ENCODE results near the gene GRIP1.

Gene GRIP1

GRCh38 chr12:66590275-66590985 lies 88.4 kb downstream of the GRIP1 start:
- DNase-seq = no peak

DNA sequence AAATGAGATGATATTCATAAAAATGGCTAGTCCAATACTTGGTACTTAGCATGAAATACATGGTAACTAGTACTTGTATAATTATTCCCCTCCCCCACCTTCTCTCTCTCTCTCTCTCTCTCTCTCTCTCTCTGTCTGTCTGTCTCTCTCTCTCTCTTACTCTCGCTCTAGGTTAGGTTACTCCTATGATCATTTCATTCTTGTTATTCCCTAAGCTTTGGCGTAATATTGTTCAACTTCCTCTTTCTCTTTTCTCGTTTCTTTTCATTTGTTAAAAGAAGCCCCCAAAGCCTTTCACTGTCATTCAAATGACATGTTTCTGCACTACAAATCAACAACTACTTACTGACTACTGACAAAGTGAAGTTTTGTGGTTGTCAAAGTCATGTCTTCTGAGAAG lies 89.8 kb downstream of the GRIP1 start:
- no peak for DNase-seq

GRCh38 chr12:66587912-66588311 lies 91.0 kb downstream of the GRIP1 start:
- DNase-seq = no peak

- DNase-seq = no peak
These were observed 94.2 kb downstream of the GRIP1 start for GRCh38 chr12:66584673-66585072.

- no peak for DNase-seq
These were observed 105.3 kb downstream of the GRIP1 start for GRCh38 chr12:66573605-66574004.

DNA sequence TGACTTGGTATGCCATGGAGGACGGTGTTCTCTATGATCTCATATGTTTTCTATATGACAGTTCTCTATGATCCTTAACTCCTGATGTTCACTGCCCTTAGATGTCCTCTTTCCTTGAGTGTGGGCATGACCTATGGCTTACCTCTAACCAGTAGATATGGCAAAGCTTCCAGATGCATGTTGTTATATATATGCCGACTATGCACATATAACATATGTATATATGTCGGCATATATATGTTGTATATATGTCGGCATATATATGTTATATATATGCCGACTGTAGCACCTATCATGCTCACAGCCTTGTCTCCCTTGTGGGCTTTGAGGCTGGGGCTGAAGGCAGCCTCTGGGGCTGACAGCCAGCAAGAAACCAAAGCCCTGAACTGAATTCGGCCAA lies 106.0 kb downstream of the GRIP1 start:
- DNase-seq = no peak

- DNase-seq = no peak
These were observed 107.4 kb downstream of the GRIP1 start for GRCh38 chr12:66571361-66571915.

GRCh38 chr12:66563220-66563619 lies 115.7 kb downstream of the GRIP1 start:
- DNase-seq = no peak

DNA sequence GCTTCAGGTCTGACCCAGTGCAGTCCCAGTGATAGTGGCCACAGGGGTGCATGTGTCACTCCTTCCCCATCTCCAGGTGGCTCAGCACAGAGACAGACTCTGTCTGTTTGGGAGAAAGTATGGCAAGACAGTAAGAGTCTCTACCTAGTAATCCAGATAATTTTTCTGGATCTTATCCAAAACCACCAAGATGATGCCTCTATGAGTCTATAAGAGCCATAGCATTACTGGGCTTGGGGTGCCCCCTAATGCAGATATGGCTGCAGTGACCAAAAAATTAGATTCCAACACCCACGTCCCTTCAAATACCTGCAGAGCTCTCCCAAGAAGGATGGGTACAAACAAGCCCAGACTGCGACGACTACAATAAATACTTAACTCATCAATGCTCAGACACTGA lies 123.8 kb downstream of the GRIP1 start:
- DNase-seq = no peak

GRCh38 chr12:66552716-66553115 lies 126.2 kb downstream of the GRIP1 start:
- DNase-seq = no peak

GRCh38 chr12:66550626-66551025 lies 128.2 kb downstream of the GRIP1 start:
- no peak for DNase-seq

DNA sequence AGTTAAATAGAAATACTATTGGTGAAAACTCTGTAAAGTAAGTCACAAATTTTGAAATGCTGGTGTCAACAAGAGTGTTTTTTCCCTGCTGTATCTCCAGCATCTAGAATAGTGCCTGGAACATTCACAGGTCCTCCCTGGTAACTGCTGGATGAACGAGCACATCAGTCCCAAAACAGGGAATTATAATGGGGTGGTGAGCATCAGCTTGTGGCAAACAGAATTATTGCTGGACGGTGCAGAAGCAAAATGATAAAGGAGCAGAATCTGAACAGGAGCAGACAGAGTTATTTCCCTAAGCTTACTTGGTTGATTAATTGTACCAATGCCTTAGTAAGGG lies 129.9 kb downstream of the GRIP1 start:
- no peak for DNase-seq

GRCh38 chr12:66548338-66549049 lies 130.4 kb downstream of the GRIP1 start:
- DNase-seq = no peak

- DNase-seq = no peak
These were observed 137.4 kb downstream of the GRIP1 start for GRCh38 chr12:66541426-66541825.

- no peak for DNase-seq
These were observed 139.4 kb downstream of the GRIP1 start for GRCh38 chr12:66539431-66539830.

DNA sequence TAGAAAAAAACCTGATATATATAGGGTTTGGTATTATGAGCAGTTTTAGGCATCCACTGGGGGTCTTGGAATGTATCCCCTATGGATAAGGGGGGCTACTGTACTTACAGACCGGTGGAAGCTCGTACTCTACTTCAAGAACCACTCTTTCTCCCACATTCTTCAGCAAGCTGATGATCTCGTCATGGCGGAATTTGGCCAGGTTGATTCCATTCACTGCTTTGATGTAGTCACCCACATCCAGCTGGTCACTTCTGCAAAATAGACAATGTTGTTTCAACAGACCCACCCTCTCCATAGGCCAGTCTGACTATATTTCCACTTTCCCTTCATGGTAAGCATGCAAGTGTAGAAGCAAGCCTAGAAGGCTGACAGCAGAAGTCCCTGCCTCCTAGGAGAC lies 139.9 kb downstream of the GRIP1 start:
- DNase-seq = no peak

GRCh38 chr12:66537876-66538275 lies 141.0 kb downstream of the GRIP1 start:
- DNase-seq = no peak

- DNase-seq = no peak
These were observed 145.1 kb downstream of the GRIP1 start for GRCh38 chr12:66533767-66534166.

- no peak for DNase-seq
These were observed 147.1 kb downstream of the GRIP1 start for GRCh38 chr12:66531766-66532165.

DNA sequence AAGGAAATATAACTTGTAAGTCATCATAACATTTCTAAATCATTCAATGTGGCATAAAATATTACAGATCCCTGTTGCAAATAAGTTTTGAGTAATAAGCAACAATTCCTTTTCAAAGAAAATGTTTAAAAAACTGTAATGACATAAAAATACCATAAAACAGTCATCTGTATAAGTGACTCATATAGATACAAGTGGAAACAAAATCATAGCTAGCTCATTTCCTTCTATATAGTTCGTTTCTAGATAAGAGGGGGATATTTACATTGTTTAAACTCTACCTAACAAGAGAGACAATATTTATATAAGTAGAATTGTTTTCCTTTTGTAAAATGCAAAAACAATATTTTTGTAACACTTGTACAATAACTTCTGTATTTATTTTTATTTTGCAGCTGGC lies 148.9 kb downstream of the GRIP1 start:
- no peak for DNase-seq

DNA sequence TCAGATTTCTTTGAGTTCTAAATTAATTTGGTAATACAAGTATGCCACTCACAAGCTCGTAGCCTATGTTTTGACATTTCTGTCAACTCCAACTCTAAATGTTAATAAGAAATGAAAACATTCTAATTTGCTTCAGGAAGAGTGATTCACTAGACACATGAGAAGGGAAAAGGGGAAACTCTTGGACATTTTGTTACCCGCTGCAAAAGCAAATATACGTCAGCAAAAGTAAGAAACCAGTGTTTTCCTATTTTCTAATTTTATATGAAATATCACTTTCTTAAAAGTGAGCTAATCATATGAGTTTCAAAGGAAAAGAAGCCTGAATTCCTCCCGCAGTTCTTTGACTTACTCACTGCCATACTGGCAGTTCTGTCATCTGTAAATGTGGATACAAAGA lies 162.3 kb downstream of the GRIP1 start:
- no peak for DNase-seq

DNA sequence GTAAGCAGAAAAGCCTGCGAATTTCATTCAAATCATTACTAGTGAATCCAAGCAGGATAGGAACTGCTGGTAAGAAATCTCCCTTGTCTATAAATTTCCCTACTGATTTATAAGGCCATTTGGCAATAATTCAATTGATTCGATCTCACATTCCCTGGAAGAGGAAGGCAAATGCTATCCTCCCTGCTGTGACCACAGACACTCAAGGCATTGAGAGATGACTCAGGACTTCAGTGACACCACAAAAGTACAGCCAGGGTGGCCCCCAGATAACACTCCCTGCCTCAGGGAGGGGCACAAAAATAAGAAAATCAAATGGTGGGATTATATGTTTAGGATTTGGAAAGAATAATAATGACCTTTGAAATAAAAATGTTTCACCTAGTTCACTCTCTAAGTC lies 162.7 kb downstream of the GRIP1 start:
- DNase-seq = no peak

DNA sequence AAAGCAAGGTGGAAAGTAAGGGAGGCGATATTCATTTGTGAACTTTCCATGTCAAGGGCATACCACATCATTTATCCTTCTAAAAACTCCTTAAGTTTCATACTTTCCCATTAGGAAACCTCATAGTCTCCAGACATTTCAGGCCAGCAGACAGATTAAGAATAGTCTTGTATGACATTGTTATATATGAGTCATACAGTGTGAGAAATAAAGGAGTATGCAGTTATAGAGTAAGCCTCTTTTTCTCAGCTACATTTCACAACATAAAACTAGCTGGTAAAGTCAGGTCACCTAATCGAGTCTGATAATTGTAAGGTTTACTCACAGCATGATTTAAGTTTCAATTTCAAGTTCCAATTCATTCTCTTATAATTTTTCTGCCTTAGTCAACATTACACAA lies 164.3 kb downstream of the GRIP1 start:
- DNase-seq = no peak

DNA sequence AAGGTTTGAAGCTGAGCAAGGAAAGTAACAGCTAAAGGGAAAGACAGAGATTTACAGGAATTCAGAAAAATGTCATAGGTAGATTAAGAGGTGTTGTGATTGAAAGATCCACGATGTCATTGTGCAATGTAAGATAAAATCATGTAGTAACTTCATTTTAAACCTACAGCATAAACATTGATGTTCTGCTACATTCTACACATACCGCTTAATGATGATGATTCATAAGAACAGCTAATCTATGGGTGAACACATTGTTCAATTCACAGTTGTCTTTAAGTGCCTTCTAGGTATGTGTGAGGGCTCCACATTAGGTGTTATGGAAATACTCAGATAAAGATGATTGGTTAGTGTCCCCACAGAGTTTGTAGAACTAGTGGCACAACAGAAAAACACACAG lies 170.9 kb downstream of the GRIP1 start:
- DNase-seq = no peak

GRCh38 chr12:66503746-66504145 lies 175.1 kb downstream of the GRIP1 start:
- DNase-seq = no peak

Data from NCI-H187 treated with DMSO at 0.1 percent for 48 hours (cell line).